Tibial artery (tissue), 4 donors: ENCODE results near the gene DDX60.

Experiments
- DNase-seq, 2 donors: peaks; one replicate each; pipeline ENCODE4 v3.0.0-alpha.2; 2019
- H3K27ac ChIP-seq, 2 donors: fragments of 200-600 bp; sonication (generic) in 1 of 2; 1 replicate in 1 of 2; 2 replicates in 1 of 2; pipeline ENCODE4 v1.5.1; 2018 to 2019; ENCODE audit warnings: mild to moderate bottlenecking in 1 of 2
- H3K27me3 ChIP-seq, 2 donors: fragments of 200-600 bp; sonication (generic) in 1 of 2; one replicate each; pipeline versions ENCODE4 v1.5.1 to v1.6.0; 2016 to 2019
- H3K36me3 ChIP-seq, 3 donors: fragments of 200-600 bp; sonication (generic) in 2 of 3; one replicate each; pipeline ENCODE4 v1.5.1; 2016 to 2019; ENCODE audit warnings: mild to moderate bottlenecking in 2 of 3
- H3K4me1 ChIP-seq, 4 donors: fragments of 200-600 bp; sonication (generic) in 2 of 4; 1 replicate in 3 of 4; 2 replicates in 1 of 4; pipeline ENCODE4 v1.5.1; 2016 to 2019
- H3K4me3 ChIP-seq, 2 donors: fragments of 200-600 bp; sonication (generic) in 1 of 2; 1 replicate in 1 of 2; 2 replicates in 1 of 2; pipeline ENCODE4 v1.5.1; 2018 to 2019; ENCODE audit warnings: mild to moderate bottlenecking in 2 of 2
- H3K9me3 ChIP-seq, 3 donors: fragments of 200-600 bp; sonication (generic) in 1 of 3; one replicate each; pipeline ENCODE4 v1.5.1; 2016 to 2019
- intact Hi-C: fragments of 100-400 bp; cut with DNase I; formaldehyde crosslinking; loops from one replicate; pipeline ENCODE4 v1.15.0; 2023; ENCODE audit warnings: low total_unique reads
- TF ChIP-seq, protein P1 (sequence below), 2 experiments: fragments of 200-600 bp in 1 of 2; fragments of 450-650 bp in 1 of 2; IDR thresholded peaks; one replicate each; pipeline ENCODE4 v1.5.1; 2017 to 2019; ENCODE audit warnings: antibody characterized with exemption in 2 of 2, mild to moderate bottlenecking in 1 of 2, moderate library complexity in 1 of 2

Gene DDX60

DNA sequence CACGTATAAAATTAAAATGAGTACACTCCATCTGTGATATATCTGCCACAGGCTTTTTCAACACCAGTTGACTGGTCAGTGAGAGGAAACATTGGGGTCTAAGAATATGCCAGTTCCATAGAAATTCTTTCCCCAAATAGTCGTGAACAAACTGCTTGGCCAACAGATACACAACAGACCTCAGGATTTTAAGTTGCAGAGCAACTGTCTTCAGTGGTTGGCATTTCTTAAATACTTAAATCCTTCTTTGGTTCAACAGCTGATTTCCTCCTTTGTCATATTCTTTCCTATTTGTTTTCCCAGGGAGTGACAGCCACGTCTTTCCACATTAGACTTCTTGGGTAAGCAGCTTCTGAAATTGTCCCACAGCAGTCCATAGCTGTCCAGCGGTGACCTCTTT is 7.0 kb upstream of the DDX60 start:
- H3K9me3 ChIP-seq = no peaks in the 10 kb centered on the region
- no peaks in the 10 kb centered on the region for H3K27me3 ChIP-seq
- H3K4me3 ChIP-seq = no peak overlapping the region
- H3K36me3 ChIP-seq = no peaks in the 10 kb centered on the region
- no peak for DNase-seq
- H3K4me1 ChIP-seq = no peaks in the 10 kb centered on the region
- TF ChIP-seq, protein P1, sequence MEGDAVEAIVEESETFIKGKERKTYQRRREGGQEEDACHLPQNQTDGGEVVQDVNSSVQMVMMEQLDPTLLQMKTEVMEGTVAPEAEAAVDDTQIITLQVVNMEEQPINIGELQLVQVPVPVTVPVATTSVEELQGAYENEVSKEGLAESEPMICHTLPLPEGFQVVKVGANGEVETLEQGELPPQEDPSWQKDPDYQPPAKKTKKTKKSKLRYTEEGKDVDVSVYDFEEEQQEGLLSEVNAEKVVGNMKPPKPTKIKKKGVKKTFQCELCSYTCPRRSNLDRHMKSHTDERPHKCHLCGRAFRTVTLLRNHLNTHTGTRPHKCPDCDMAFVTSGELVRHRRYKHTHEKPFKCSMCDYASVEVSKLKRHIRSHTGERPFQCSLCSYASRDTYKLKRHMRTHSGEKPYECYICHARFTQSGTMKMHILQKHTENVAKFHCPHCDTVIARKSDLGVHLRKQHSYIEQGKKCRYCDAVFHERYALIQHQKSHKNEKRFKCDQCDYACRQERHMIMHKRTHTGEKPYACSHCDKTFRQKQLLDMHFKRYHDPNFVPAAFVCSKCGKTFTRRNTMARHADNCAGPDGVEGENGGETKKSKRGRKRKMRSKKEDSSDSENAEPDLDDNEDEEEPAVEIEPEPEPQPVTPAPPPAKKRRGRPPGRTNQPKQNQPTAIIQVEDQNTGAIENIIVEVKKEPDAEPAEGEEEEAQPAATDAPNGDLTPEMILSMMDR (IDR thresholded peaks at IDR 0.05) = no peak
- intact Hi-C loops = no loop called here
- no peak overlapping the region for H3K27ac ChIP-seq

DNA sequence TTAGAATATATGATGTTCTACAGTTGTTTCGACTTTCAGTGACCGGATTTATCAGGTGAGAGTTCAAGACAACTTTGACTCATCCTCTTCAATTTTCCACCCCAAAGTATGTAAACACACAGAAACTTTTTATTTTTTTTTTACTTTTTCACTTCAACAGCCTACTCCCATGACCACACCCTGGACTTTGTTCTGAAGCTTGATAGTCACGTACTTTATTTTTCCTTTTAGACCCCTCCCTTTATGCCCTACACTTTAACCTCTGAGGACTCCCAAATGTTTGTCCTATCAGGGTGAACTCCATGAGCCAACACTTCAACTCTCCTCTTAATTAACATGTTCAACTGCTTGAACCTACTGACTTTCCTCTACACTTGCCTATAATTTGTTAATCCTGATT is 2.5 kb upstream of the DDX60 start:
- no peaks in the 10 kb centered on the region for H3K27me3 ChIP-seq
- H3K36me3 ChIP-seq = no peaks in the 10 kb centered on the region
- TF ChIP-seq, protein P1 (IDR thresholded peaks at IDR 0.05) = no peak
- no peak for DNase-seq
- no peak overlapping the region for H3K4me3 ChIP-seq
- H3K4me1 ChIP-seq = peaks cover 0 to 9% (median 3%) of the 10 kb centered on the region in 4 donors
- H3K27ac ChIP-seq = no peak overlapping the region
- intact Hi-C loops = no loop called here
- no peaks in the 10 kb centered on the region for H3K9me3 ChIP-seq

DNA sequence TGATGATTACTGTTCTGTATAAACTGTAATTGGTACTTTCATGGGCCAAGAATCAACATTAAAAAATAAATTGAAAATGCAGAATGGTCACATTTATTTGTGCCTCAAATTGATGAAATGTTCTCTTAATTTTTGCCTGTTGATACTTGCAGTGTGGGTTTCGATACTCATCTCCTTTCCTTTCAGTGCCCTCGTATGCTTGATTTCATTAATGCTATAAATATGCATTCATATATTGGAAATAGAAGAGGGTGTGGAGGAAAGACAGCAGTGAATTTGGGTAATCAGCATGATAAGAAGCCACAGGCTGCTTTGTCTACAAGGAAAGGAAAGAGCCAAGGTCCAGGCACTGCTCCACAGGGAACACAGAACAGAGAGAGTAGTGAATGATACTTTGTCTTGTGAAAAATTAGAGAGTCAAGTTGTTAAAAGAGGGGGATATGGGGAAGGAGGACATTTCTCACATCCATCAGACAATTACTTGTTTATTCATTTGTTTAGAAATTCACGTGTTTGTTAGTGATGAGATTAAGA is 1.0 kb upstream of the DDX60 start:
- Histone ChIP-seq H3K27ac (peak overlapping the region; percentile 94 to 97), H3K4me3 (peak overlapping the region; percentile 75 to 85), H3K27me3 (no peaks in the 10 kb centered on the region), H3K36me3 (no peaks in the 10 kb centered on the region), H3K9me3 (no peaks in the 10 kb centered on the region), H3K4me1 (peaks cover 0 to 9% (median 3%) of the 10 kb centered on the region in 4 donors)
- TF ChIP-seq, protein P1 (IDR thresholded peaks at IDR 0.05) = no peak
- intact Hi-C loops = loop anchor here (10.0 kb wide), 1 partner anchor 165 kb away; the partner anchor contains the start of gene DDX60L
- no peak for DNase-seq

DNA sequence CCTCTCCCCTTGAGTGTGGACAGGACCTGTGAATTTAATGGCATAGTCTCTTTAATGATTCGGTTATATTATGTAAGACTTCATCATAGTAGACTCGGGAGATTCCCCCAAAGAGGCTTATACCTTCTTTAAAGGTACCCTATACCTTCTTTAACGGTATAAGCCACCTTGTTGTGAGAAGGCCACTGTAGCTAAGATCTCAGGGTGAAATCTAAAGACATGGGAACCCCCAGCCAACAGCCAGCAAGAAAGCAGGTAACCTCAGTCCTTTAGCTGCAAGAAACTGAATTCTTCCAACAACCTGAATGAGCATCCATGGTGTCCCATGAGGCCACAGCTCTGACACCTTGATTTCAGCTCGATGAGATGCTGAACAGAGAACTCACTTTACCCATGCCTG is 931 bp downstream of the DDX60 start:
- peaks cover 0 to 9% (median 3%) of the 10 kb centered on the region in 4 donors for H3K4me1 ChIP-seq
- intact Hi-C loops = loop anchor here (10.0 kb wide), 1 partner anchor 167 kb away; the partner anchor contains the start of gene DDX60L
- H3K36me3 ChIP-seq = no peaks in the 10 kb centered on the region
- H3K4me3 ChIP-seq = peak overlapping the region; percentile 75 to 85
- peak overlapping the region; percentile 94 to 97 for H3K27ac ChIP-seq
- no peak for DNase-seq
- TF ChIP-seq, protein P1 (IDR thresholded peaks at IDR 0.05) = no peak
- H3K27me3 ChIP-seq = no peaks in the 10 kb centered on the region
- no peaks in the 10 kb centered on the region for H3K9me3 ChIP-seq

DNA sequence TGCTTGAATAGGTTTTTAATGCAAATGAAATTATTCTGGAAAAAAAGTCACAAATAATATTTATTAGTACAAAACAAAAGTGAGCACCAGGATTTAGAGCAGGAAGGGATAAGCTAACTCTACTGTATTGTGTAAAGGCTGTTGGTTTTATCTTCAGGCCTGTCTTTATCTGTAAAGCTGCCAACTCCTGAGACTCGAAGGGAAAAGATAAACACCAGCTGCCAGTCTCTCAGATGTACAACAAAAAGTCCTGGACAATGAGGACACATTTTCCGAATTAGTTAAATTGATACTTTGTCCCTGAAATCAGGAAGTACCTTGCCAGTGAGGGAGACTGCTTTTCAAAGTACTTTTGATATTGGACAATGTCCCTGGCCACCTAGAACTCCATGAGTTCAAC is 8.8 kb downstream of the DDX60 start:
- no peaks in the 10 kb centered on the region for H3K9me3 ChIP-seq
- peaks cover 17 to 29% (median 26%) of the 10 kb centered on the region in 3 donors for H3K36me3 ChIP-seq

More for the DNA sequence above, 8.8 kb downstream of the DDX60 start:
- Histone ChIP-seq H3K4me3 (no peak overlapping the region), H3K27ac (no peak overlapping the region), H3K27me3 (no peaks in the 10 kb centered on the region), H3K4me1 (no peaks in the 10 kb centered on the region)
- TF ChIP-seq, protein P1 (IDR thresholded peaks at IDR 0.05) = no peak
- no peak for DNase-seq
- intact Hi-C loops = loop anchor here (10.0 kb wide), 1 partner anchor 175 kb away; the partner anchor contains the start of gene DDX60L
